NCI-H1694 (cell line): ENCODE measurements around the gene GID8.
A peak's percentile ranks its signal among the peaks of the same experiment; 100 is the strongest.

Experiments
- DNase-seq: peaks from one replicate; lab custom pipeline; 2025; lab: John Stamatoyannopoulos, UW

The GID8 gene

GRCh38 chr20:62970307-62971210, 32.6 kb downstream of the GID8 start:
- no peak for DNase-seq

GRCh38 chr20:62971211-62971949, 33.4 kb downstream of the GID8 start:
- DNase-seq = no peak

- peak; percentile 40 for DNase-seq
Measured at GRCh38 chr20:62971950-62972844, 34.2 kb downstream of the GID8 start.

- no peak for DNase-seq
Measured at GRCh38 chr20:62972845-62973745, 35.1 kb downstream of the GID8 start.

- DNase-seq = no peak
Measured at GRCh38 chr20:62975251-62975760, 37.4 kb downstream of the GID8 start.

GRCh38 chr20:62975812-62976508, 38.0 kb downstream of the GID8 start:
- DNase-seq = no peak

GRCh38 chr20:62976886-62977285, 38.9 kb downstream of the GID8 start:
- no peak for DNase-seq

- no peak for DNase-seq
Measured at GRCh38 chr20:62977613-62978560, 39.9 kb downstream of the GID8 start.

- DNase-seq = no peak
Measured at GRCh38 chr20:62978561-62978943, 40.6 kb downstream of the GID8 start.

GRCh38 chr20:62979310-62979709, 41.4 kb downstream of the GID8 start:
- no peak for DNase-seq

GRCh38 chr20:62979876-62980373, 42.0 kb downstream of the GID8 start:
- DNase-seq = no peak

- DNase-seq = no peak
Measured at GRCh38 chr20:62980380-62980960, 42.5 kb downstream of the GID8 start.

- DNase-seq = no peak
Measured at GRCh38 chr20:62980970-62981369, 43.0 kb downstream of the GID8 start.

- DNase-seq = no peak
Measured at GRCh38 chr20:62982124-62983075, 44.5 kb downstream of the GID8 start.

GRCh38 chr20:62983210-62983609, 45.3 kb downstream of the GID8 start:
- DNase-seq = no peak

GRCh38 chr20:62984666-62985443, 46.9 kb downstream of the GID8 start:
- DNase-seq = no peak

- DNase-seq = no peak
Measured at GRCh38 chr20:62985444-62985778, 47.5 kb downstream of the GID8 start.
